OCI-LY3 (cell line): ENCODE results near the gene MPO.

ENCODE experiments used
- H2AFZ ChIP-seq: fragments of 200-600, 300-600 bp; shearing (Covaris generic); 2 replicates; pipeline ENCODE4 v1.6.0; 2014; ENCODE audit warnings: antibody characterized with exemption, low read depth, low read length
- H3K27ac ChIP-seq: fragments of 200-600, 300-600 bp; sonication (generic); 2 replicates; pipeline ENCODE4 v1.5.1; 2014; ENCODE audit warnings: mild to moderate bottlenecking, low read length, moderate library complexity, mixed read lengths
- H3K27me3 ChIP-seq: fragments of 200-600, 300-600 bp; sonication (generic); 2 replicates; pipeline ENCODE4 v1.6.1; 2014; ENCODE audit warnings: low read depth, low read length, mixed read lengths
- H3K36me3 ChIP-seq: fragments of 200-600, 300-600 bp; sonication (generic); replicated peaks from 2 replicates; pipeline ENCODE3; 2014; ENCODE audit warnings: low read depth, low read length, mixed read lengths
- H3K4me1 ChIP-seq: fragments of 300-600, 200-600 bp; sonication (generic); 2 replicates; pipeline ENCODE4 v1.6.1; 2014; ENCODE audit warnings: low read length, mixed read lengths
- H3K4me2 ChIP-seq: fragments of 200-600, 300-600 bp; sonication (generic); 2 replicates; pipeline ENCODE4 v1.6.1; 2014; ENCODE audit warnings: low read length, mixed read lengths
- H3K4me3 ChIP-seq: fragments of 300-600, 200-600 bp; sonication (generic); 2 replicates; pipeline ENCODE4 v1.5.1; 2014; ENCODE audit warnings: antibody characterized with exemption, mild to moderate bottlenecking, low read length, moderate library complexity
- H3K79me2 ChIP-seq: fragments of 300-600, 200-600 bp; shearing (Covaris generic); 2 replicates; pipeline ENCODE4 v1.6.1; 2014; ENCODE audit warnings: mild to moderate bottlenecking, low read length, mixed read lengths
- H3K9ac ChIP-seq: fragments of 300-600, 200-600 bp; shearing (Covaris generic); 2 replicates; pipeline ENCODE4 v1.6.0; 2014; ENCODE audit warnings: mild to moderate bottlenecking, low read length, moderate library complexity
- H3K9me3 ChIP-seq: fragments of 200-600, 300-600 bp; shearing (Covaris generic); 2 replicates; pipeline ENCODE4 v1.6.1; 2014; ENCODE audit warnings: low read length, mixed read lengths; ENCODE audit not compliant: insufficient read depth
- H4K20me1 ChIP-seq: fragments of 200-600, 300-600 bp; sonication (generic); 2 replicates; pipeline ENCODE4 v1.6.1; 2016; ENCODE audit warnings: low read length, mixed read lengths; ENCODE audit not compliant: insufficient read depth
- CTCF ChIP-seq: fragments of 200-600, 300-600 bp; sonication (generic); IDR thresholded peaks from 2 replicates; pipeline ENCODE4 v1.5.1; 2014; ENCODE audit warnings: antibody characterized with exemption, low read length, low read depth
- EZH2phosphoT487 ChIP-seq: fragments of 200-600 bp; shearing (Covaris generic); IDR thresholded peaks from 2 replicates; pipeline ENCODE4 v1.6.1; 2018; ENCODE audit warnings: antibody characterized with exemption, mixed run types, low read depth

The MPO gene

GRCh38 chr17:58312021-58312630 lies 31.4 kb upstream of the MPO start:
- no peak overlapping the region for H3K9ac ChIP-seq
- no peaks in the 10 kb centered on the region for H3K79me2 ChIP-seq
- H3K27me3 ChIP-seq, result no peaks in the 10 kb centered on the region
- H3K4me1 ChIP-seq, result no peaks in the 10 kb centered on the region
- H3K4me3 ChIP-seq, result no peak overlapping the region
- H2AFZ ChIP-seq, result no peak overlapping the region
- H3K27ac ChIP-seq, result no peak overlapping the region
- no peak for TF ChIP-seq CTCF
- TF ChIP-seq EZH2phosphoT487, result no peak
- no peaks in the 10 kb centered on the region for H4K20me1 ChIP-seq
- peaks cover 6% of the 10 kb centered on the region for H3K36me3 ChIP-seq
- no peak overlapping the region for H3K4me2 ChIP-seq
- H3K9me3 ChIP-seq, result no peaks in the 10 kb centered on the region

- H3K4me3 ChIP-seq, result no peak overlapping the region
- no peaks in the 10 kb centered on the region for H4K20me1 ChIP-seq
- H2AFZ ChIP-seq, result no peak overlapping the region
Observed at GRCh38 chr17:58311429-58311894, 30.7 kb upstream of the MPO start.

GRCh38 chr17:58310511-58311428 lies 30.0 kb upstream of the MPO start:
- no peak overlapping the region for H3K9ac ChIP-seq
- H3K4me3 ChIP-seq, result no peak overlapping the region
- H2AFZ ChIP-seq, result no peak overlapping the region
- H3K9me3 ChIP-seq, result no peaks in the 10 kb centered on the region
- no peaks in the 10 kb centered on the region for H3K4me1 ChIP-seq
- H4K20me1 ChIP-seq, result no peaks in the 10 kb centered on the region
- no peaks in the 10 kb centered on the region for H3K27me3 ChIP-seq
- H3K4me2 ChIP-seq, result no peak overlapping the region
- no peaks in the 10 kb centered on the region for H3K79me2 ChIP-seq
- TF ChIP-seq EZH2phosphoT487 (no peak), CTCF (no peak)
- peaks cover 6% of the 10 kb centered on the region for H3K36me3 ChIP-seq
- H3K27ac ChIP-seq, result no peak overlapping the region

More at GRCh38 chr17:58311429-58311894, 30.7 kb upstream of the MPO start:
- Histone ChIP-seq H3K4me2 (no peak overlapping the region), H3K27ac (no peak overlapping the region), H3K36me3 (peaks cover 6% of the 10 kb centered on the region), H3K27me3 (no peaks in the 10 kb centered on the region), H3K79me2 (no peaks in the 10 kb centered on the region), H3K9ac (no peak overlapping the region), H3K9me3 (no peaks in the 10 kb centered on the region), H3K4me1 (no peaks in the 10 kb centered on the region)
- TF ChIP-seq EZH2phosphoT487 (no peak), CTCF (no peak)

- Histone ChIP-seq H3K9ac (no peak overlapping the region), H3K4me2 (no peak overlapping the region), H3K36me3 (peaks cover 6% of the 10 kb centered on the region), H3K9me3 (no peaks in the 10 kb centered on the region), H2AFZ (no peak overlapping the region), H3K4me3 (no peak overlapping the region), H3K4me1 (no peaks in the 10 kb centered on the region), H3K27me3 (no peaks in the 10 kb centered on the region), H3K79me2 (no peaks in the 10 kb centered on the region), H3K27ac (no peak overlapping the region), H4K20me1 (no peaks in the 10 kb centered on the region)
- TF ChIP-seq EZH2phosphoT487, result no peak
- no peak for TF ChIP-seq CTCF
Observed at GRCh38 chr17:58309918-58310259, 29.2 kb upstream of the MPO start.
